Fibroblast of pulmonary artery (primary cell): ENCODE results near the gene RUNX2.

Source experiments
- DNase-seq: peaks from one replicate; pipeline ENCODE4 v3.0.0-alpha.2; 2010; ENCODE audit warnings: low read depth
- H3K4me3 ChIP-seq: replicated peaks from 2 replicates; pipeline ENCODE4 v1.5.1; 2011; ENCODE audit warnings: low read depth, mild to moderate bottlenecking, control low read depth, low read length, moderate library complexity
- TF ChIP-seq, protein P1 (sequence below): IDR thresholded peaks from 2 replicates; pipeline ENCODE4 v1.5.1; 2011; ENCODE audit warnings: mild to moderate bottlenecking, control low read depth, low read length, inconsistent platforms; ENCODE audit errors: missing control alignments

RUNX2 gene

DNA sequence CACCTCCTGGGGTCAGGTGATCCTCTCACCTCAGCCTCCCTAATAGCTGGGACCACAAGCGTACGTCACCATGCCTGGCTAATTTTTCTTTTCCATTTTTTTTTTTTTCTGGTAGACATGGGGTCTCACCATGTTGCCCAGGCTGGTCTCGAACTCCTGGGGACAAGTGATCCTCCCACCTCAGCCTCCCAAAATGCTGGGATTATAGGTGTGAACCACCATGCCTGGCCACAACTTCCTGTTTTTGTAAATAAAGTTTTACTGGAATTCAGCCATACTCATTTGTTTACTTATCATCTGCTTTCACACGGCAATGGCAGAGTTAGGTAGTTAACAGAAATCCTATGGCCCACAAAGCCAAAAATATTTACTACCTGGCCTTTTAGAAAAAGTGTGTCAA, 7.8 kb upstream of the RUNX2 start:
- TF ChIP-seq, protein P1, sequence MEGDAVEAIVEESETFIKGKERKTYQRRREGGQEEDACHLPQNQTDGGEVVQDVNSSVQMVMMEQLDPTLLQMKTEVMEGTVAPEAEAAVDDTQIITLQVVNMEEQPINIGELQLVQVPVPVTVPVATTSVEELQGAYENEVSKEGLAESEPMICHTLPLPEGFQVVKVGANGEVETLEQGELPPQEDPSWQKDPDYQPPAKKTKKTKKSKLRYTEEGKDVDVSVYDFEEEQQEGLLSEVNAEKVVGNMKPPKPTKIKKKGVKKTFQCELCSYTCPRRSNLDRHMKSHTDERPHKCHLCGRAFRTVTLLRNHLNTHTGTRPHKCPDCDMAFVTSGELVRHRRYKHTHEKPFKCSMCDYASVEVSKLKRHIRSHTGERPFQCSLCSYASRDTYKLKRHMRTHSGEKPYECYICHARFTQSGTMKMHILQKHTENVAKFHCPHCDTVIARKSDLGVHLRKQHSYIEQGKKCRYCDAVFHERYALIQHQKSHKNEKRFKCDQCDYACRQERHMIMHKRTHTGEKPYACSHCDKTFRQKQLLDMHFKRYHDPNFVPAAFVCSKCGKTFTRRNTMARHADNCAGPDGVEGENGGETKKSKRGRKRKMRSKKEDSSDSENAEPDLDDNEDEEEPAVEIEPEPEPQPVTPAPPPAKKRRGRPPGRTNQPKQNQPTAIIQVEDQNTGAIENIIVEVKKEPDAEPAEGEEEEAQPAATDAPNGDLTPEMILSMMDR: no peak
- DNase-seq: no peak
- no peak overlapping the region for H3K4me3 ChIP-seq

DNA sequence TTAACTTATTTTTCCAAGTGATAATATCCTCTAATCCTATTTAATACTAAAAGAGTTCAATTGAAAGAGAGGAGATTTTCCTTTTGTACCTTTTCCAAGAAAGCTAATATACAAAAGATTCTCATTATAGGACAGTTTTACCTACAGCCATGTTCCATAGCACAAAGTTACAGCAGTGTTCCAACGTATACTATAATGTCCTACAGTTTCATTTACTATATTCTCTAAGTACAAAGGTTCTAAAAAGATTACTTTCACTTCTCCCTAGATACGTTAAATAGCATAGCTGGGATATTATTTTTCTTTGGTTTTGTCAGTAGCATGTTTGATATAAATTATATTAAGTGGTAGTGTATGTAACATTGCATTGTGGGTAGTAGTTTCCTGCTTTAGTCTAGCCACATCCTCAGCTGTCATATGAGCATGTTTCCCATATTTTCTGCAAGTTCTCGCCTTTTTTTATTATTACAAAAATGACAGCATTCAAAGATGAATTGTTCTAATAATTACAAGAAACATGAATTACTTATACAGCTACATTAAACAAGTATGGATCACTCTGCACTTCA, 4.4 kb upstream of the RUNX2 start:
- TF ChIP-seq, protein P1: no peak
- DNase-seq: no peak
- no peak overlapping the region for H3K4me3 ChIP-seq

DNA sequence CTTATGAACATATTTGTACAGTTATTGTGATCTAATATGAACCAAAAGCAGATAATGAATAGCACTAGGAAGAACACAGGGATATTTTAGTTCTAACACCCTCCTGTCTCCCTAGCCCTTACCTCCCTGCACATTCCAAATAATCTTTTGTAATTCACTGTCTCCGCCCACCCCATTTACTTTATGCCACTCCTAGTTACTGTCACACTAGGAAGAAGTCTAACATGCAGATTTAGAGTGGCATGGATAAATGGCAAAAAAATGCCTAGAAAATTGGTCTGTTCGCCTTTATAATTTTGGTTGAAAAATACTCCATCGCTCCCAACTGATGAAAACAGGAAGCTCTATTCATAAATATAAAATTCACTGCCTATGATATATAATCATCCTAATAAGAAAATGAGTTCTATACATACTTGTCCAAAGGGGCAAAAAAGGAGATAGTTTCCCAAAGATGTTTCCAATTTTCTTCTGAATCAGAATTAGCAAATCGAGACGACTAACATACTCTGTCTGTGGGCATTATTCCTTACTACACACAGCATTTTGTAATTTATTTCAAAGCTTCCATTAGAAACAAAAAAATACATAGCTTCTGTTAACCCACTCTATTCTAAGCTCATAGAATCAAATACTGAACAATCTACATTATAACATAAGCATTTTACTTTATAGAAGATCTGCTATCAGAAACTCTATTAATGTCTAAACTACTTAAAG, 1.3 kb upstream of the RUNX2 start:
- TF ChIP-seq, protein P1: no peak
- no peak for DNase-seq
- H3K4me3 ChIP-seq: no peak overlapping the region

DNA sequence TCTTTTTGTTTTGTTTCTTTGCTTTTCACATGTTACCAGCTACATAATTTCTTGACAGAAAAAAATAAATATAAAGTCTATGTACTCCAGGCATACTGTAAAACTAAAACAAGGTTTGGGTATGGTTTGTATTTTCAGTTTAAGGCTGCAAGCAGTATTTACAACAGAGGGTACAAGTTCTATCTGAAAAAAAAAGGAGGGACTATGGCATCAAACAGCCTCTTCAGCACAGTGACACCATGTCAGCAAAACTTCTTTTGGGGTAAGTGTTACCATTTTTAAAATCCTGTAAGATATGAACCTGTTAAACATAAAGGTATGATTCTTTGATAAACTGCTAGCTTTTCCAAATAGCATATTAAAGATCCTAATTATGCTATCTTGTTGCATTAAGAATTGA, 393 bp downstream of the RUNX2 start:
- TF ChIP-seq, protein P1: no peak
- no peak for DNase-seq
- H3K4me3 ChIP-seq: peak overlapping the region; percentile 36

DNA sequence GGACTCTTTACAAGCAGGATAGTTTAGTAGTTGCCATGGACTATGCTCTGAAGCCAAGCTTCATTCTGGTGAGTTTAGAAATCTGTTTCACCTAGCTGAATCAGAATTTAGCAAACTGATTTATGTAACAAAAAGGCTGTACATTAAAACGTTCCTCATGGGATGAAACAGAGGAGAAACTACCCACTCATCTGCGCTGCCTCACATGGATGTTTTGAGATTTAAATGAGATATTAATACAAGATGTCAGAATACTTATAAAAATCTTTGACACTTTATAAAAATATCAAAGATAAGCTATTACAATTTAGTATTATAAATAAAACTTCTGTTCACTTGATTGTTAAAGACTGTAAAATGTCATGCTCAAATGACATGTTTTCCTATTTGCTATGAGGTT, 16.8 kb downstream of the RUNX2 start:
- DNase-seq: no peak
- TF ChIP-seq, protein P1: no peak

DNA sequence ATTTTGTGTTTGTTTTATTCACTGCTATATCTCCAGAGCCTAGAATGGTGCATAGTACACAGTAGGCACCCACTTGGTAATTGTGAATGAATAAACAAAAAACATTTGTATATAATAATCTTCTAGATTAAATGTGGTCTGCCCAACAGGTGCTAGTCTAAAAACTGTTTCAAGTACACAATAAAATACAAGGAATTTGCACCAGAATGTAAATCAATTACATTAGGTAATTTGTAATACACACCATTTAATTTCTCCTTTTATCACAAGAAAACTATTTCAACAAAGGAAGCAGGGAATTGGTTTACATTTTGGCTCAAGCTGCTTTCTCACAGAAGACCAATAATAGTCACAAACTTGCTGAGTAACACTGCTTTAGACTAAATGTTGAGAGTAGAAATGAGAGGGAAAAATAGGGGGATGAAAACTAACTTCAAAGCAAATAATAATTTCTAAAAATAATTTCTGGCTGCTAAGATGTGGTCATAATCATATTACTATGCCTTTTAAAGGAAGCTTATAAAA, 22.1 kb downstream of the RUNX2 start:
- TF ChIP-seq, protein P1: no peak
- no peak overlapping the region for H3K4me3 ChIP-seq
- no peak for DNase-seq

More for the DNA sequence above, 16.8 kb downstream of the RUNX2 start:
- H3K4me3 ChIP-seq: no peak overlapping the region
